PFSK-1 (cell line): ENCODE data around the gene C2CD5.

ENCODE experiments used
- FOXP2 ChIP-seq: optimal IDR thresholded peaks from 2 replicates; pipeline ENCODE3; 2011; ENCODE audit warnings: borderline replicate concordance, control low read depth, inconsistent platforms; ENCODE audit not compliant: insufficient read depth; ENCODE audit errors: extremely low read length, extremely low read depth
- POLR2AphosphoS5 ChIP-seq: IDR thresholded peaks from 2 replicates; pipeline ENCODE4 v1.6.1; 2012; ENCODE audit warnings: low read depth, mild to moderate bottlenecking, control low read depth, low read length, moderate library complexity
- REST ChIP-seq, 2 experiments: IDR thresholded peaks; 2 replicates each; pipeline versions ENCODE4 v1.6.1 to v1.8.0; 2011 to 2012; ENCODE audit warnings: low read depth in 2 of 2, low read length in 2 of 2, control low read depth in 1 of 2, inconsistent platforms in 1 of 2, mild to moderate bottlenecking in 1 of 2, moderate library complexity in 1 of 2; ENCODE audit not compliant: insufficient read depth in 1 of 2
- SIN3A ChIP-seq: IDR thresholded peaks from 2 replicates; pipeline ENCODE4 v1.6.1; 2012; ENCODE audit warnings: mild to moderate bottlenecking, low read length, moderate library complexity, borderline replicate concordance; ENCODE audit not compliant: insufficient read depth
- TAF1 ChIP-seq: IDR thresholded peaks from 2 replicates; pipeline ENCODE4 v1.6.1; 2012; ENCODE audit warnings: low read length, control low read depth, borderline replicate concordance; ENCODE audit not compliant: insufficient read depth

Gene C2CD5

GRCh38 chr12:22494319-22494718, 50.0 kb downstream of the C2CD5 start:
- TF ChIP-seq TAF1 (no peak), SIN3A (no peak), POLR2AphosphoS5 (no peak), REST (IDR thresholded peaks at IDR 0.05; ENCODE audit: insufficient read depth in 1 of 2, low read depth in 2 of 2, low read length in 2 of 2) (no peak), FOXP2 (no peak)

- TF ChIP-seq FOXP2 (no peak), REST (IDR thresholded peaks at IDR 0.05; ENCODE audit: insufficient read depth in 1 of 2, low read depth in 2 of 2, low read length in 2 of 2) (no peak), TAF1 (no peak), POLR2AphosphoS5 (no peak)
Measured at GRCh38 chr12:22491034-22491433, 53.3 kb downstream of the C2CD5 start.

DNA sequence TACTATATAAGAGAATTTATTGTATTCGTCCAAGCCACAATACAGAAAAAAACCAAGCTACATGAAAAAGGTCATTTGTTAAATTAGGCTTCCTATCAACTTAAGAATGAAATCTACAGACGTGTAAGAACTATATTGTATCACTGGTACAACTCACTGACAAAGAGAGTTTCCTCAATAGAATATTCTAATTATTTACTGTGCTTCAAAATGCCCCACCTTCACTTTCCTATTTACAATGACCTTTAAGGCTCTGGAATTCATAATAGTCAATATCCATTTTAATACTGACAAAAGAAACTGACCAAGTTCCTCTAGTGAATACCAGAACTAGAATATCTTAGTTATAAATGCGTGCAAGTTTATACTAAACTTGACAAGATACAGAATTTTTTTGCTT, 55.9 kb downstream of the C2CD5 start:
- no peak for TF ChIP-seq REST (IDR thresholded peaks at IDR 0.05; ENCODE audit: insufficient read depth in 1 of 2, low read depth in 2 of 2, low read length in 2 of 2)
- TF ChIP-seq FOXP2 = no peak
- TF ChIP-seq TAF1 = no peak
- TF ChIP-seq SIN3A = no peak
- no peak for TF ChIP-seq POLR2AphosphoS5

DNA sequence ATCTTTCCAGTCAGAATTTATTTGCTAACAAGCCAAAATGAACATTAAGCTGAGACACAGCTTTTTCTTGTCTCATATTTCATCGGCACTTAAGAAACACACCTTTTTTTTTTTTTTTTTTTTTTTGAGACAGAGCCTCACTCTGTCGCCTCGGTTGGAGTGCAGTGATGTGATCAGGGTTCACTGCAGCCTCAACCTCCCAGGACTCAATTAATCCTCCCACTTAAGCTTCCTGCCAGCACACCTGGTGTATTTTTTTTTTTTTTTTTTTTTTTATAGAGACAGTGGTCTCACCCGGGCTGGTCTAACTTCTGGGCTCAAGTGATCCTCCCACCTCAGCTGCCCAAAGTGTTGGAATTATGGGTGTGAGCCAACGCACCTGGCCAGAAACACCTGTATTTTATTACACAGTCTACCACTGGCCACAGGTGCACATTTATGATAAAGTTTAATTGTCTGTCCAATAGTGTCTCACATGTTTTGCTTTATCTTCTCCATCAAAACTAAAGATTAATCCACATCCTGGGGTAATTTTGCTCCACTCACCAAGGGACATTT, 62.7 kb downstream of the C2CD5 start:
- TF ChIP-seq TAF1 (no peak), FOXP2 (no peak), POLR2AphosphoS5 (no peak), REST (IDR thresholded peaks at IDR 0.05; ENCODE audit: insufficient read depth in 1 of 2, low read depth in 2 of 2, low read length in 2 of 2) (no peak), SIN3A (no peak)

- TF ChIP-seq POLR2AphosphoS5 (no peak), REST (IDR thresholded peaks at IDR 0.05; ENCODE audit: insufficient read depth in 1 of 2, low read depth in 2 of 2, low read length in 2 of 2) (no peak), FOXP2 (no peak), TAF1 (no peak), SIN3A (no peak)
Measured at GRCh38 chr12:22480016-22480415, 64.3 kb downstream of the C2CD5 start.
